Memory B cell (primary cell): ENCODE data around the gene NKAIN4.

Experiments used
- ATAC-seq: fragments of 150-1000 bp; cut with Tn5 transposase; 2 replicates; pipeline ENCODE4 v1.10.0; 2021; ENCODE audit warnings: low read depth, mild to moderate bottlenecking, moderate library complexity
- DNase-seq, 2 donors: peaks; one replicate each; pipeline ENCODE4 v3.0.0; 2022; ENCODE audit warnings: low spot score in 2 of 2
- H3K27ac Mint-ChIP-seq: one replicate; pipeline ENCODE4 v1.8.0; 2022; ENCODE audit warnings: mild to moderate bottlenecking, moderate library complexity, mixed read lengths
- H3K27me3 Mint-ChIP-seq: one replicate; pipeline ENCODE4 v1.8.0; 2022; ENCODE audit warnings: mixed read lengths
- H3K36me3 Mint-ChIP-seq: one replicate; pipeline ENCODE4 v1.8.0; 2022; ENCODE audit warnings: mild to moderate bottlenecking, mixed read lengths
- H3K4me1 Mint-ChIP-seq: one replicate; pipeline ENCODE4 v1.8.0; 2022; ENCODE audit warnings: mixed read lengths
- H3K4me3 Mint-ChIP-seq: one replicate; pipeline ENCODE4 v1.8.0; 2022; ENCODE audit warnings: mild to moderate bottlenecking, moderate library complexity, mixed read lengths
- H3K9me3 Mint-ChIP-seq: one replicate; pipeline ENCODE4 v1.8.0; 2022; ENCODE audit warnings: mixed read lengths

NKAIN4 gene

DNA sequence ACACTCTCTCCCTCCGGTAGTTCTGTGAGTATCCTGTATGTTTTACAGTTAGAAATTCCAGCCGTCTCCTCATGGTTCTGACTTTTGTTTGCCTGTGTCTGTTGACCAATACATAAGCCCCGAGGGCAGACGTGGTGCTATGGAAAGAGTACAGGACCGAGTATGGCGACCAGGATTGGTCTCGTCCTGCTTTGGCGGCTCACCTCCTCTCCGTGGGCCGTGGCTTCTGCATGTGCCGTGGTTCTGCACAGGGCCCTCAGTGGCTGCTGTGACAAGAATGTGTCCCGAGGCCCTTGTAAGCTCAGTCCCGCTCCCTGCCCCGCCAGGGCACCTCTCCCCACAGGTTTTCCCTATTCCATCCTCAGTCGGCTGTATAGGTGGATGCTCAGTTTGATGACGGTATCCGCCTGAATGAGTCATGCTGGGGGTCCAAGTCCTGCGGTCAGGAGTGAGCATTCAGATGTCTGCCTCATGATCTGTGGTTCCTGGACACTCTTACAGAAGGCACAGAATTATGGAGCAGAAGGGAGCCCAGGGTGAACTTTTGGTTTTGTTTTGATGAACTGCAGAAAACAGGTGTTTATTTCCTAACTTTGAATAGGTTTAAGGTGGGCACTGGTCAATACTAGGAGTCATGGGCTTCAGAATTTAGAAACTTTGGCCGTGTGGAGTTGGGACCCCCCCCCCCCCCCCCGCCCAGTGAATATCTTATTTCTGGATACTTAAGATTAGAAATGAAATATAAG, 19.5 kb upstream of the NKAIN4 start:
- Mint-ChIP-seq H3K27ac (peak overlapping the region; percentile 88), H3K4me1 (peaks cover 17% of the 10 kb centered on the region), H3K27me3 (no peaks in the 10 kb centered on the region), H3K4me3 (peak overlapping the region; percentile 94), H3K9me3 (no peaks in the 10 kb centered on the region), H3K36me3 (peaks cover 5% of the 10 kb centered on the region)
- DNase-seq (no peak), ATAC-seq (no peak)

DNA sequence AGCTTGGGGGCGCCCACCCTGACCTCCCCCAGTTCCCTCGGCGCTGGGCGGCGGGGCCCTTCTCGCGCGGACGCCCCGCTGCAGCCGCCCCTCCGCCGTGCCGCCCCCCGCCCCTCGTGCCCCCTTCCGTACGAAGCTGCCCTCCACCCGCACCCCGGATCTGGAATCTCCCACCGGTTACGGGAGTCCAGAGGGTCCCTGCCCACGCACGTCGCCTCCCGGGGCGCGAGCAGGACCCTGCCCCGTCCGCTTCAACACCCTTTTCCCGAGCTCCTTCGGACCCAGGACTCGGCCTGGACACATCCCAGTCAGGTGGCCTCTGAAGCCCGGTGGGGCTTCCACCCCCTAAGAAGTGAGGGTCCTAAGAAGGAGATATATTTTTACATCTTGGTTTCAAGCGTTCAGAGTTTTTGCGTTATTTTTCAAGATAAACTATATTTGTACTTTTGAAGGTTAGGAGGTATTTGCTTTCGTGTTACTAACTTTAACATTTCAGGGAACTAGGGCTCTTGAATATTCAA, 18.9 kb upstream of the NKAIN4 start:
- Mint-ChIP-seq H3K36me3 (peaks cover 5% of the 10 kb centered on the region), H3K9me3 (no peaks in the 10 kb centered on the region), H3K4me3 (peak overlapping the region; percentile 94), H3K4me1 (peaks cover 17% of the 10 kb centered on the region), H3K27ac (peak overlapping the region; percentile 88), H3K27me3 (no peaks in the 10 kb centered on the region)
- no peak for ATAC-seq
- no peak for DNase-seq

DNA sequence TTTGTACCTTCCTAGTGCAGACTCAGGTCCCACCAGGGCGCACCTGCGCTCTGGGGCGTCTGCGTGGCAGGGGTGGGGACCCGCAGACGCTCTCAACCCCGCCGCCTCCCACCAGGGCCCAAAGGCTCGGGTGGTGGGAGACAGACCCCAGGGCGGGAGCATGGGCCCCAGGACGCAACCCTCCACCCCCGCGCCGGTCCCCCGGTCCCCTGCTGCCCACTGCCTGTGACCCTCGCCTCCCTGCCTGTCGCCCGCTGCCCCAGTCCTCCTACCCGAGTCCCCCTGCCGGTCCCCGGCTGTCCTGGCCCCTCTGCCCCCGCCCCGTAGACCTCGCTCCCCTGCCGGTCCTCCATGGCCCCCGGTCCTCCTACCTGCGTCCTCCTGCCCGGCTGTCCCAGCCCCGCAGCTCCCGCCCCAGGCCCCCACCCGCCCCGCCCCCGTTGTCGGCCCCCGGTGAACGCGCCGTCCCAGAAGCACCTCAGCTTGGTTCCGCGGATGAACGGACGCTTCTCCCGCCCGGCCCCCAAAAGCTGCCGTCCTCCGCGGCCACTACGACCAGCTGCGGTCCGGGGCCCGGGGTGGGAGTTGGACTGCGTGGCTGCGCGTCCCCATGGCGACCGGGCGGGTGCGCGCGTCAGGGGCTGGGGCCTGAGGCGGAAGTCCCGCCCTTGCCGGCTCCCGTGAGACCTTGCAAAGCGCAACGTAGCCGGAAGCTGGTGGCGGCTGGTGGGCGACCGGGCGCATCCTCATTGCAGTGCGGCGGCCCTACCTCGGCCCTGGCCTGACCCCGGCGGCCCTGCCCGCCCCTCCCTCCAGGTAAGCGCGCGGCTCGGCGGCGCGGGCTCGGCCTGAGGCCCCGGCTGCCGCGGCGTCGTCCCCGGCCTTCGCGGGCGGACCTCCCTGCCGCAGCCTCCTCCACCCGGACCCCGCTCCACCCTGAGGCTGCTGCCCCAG, 18.1 kb upstream of the NKAIN4 start, which contains the start of gene ARFGAP1:
ARFGAP1 (plus strand) TSS at position 709 of the 954 bp plus-strand sequence. CDS start 2,768 bp downstream, outside the sequence.
- peak within 1 kb of the TSS; percentile 90 for H3K27ac Mint-ChIP-seq

DNA sequence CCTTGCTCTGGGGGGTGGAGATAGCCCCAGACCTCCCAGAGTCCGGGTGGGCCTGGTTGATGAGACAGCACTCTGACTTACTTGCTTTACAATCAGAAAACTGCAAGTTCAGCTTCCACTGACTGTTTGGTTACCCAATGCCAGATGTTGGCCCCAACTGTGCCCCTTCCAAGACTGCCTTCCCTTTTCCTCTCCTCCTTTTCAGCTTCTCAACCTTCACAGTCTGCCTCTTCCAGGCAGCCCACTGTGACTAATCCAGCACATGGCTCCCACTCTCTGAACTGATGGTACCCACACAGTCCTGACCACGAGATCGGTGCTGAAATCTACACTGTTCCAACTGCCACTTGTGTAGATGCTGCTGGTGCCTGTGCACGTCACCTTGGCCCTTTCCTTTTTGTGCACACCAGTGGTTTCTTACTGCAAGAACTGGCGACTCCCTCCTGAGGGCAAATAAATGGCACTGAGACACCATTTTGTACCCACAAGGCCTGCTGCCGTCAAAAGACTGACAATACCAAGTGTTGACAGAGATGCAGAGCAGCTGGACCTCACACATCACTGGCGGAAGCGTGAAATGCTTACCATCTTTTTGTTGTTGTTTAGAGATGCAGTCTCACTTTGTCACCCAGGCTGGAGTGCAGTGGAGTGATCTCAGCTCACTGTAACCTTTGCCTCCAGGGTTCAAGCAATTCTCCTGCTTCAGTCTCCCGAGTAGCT, 16.5 kb upstream of the NKAIN4 start:
- Mint-ChIP-seq H3K4me1 (peaks cover 17% of the 10 kb centered on the region), H3K36me3 (peaks cover under 1% of the 10 kb centered on the region), H3K27ac (no peak overlapping the region), H3K9me3 (no peaks in the 10 kb centered on the region), H3K27me3 (peaks cover 3% of the 10 kb centered on the region), H3K4me3 (no peak overlapping the region)
- DNase-seq (no peak), ATAC-seq (no peak)

More for the DNA sequence above, 18.1 kb upstream of the NKAIN4 start, which contains the start of gene ARFGAP1:
- ATAC-seq: peak; percentile 96
- peak within 1 kb of the TSS; percentile 94 for H3K4me3 Mint-ChIP-seq
- H3K36me3 Mint-ChIP-seq: peaks cover 5% of the 10 kb centered on the region
- H3K4me1 Mint-ChIP-seq: peaks cover 17% of the 10 kb centered on the region
- no peaks in the 10 kb centered on the region for H3K9me3 Mint-ChIP-seq
- H3K27me3 Mint-ChIP-seq: no peaks in the 10 kb centered on the region
- DNase-seq: peak; percentile 85 to 89

DNA sequence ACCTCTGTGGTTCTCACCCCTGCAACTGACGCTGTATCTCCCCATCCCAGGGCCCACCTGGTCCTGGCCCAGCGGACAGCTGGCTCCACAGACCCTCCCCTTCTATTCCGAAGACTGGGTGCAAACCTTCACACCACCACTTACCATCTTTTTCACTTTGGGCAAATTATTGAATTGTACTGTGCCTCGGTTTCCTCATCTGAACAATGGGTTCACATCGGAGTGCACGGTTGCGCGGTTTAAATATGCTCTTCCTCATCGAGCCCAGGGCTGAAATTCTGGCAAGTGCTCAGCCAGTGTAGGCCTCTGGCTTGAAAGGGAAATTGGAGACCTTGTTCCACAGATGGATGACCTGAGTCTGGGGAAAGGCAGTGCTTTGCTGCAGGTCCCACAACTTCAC, 15.5 kb upstream of the NKAIN4 start:
- ATAC-seq: no peak
- no peak for DNase-seq
- Mint-ChIP-seq H3K27me3 (peaks cover 7% of the 10 kb centered on the region), H3K27ac (no peak overlapping the region), H3K4me1 (peaks cover 15% of the 10 kb centered on the region), H3K9me3 (no peaks in the 10 kb centered on the region), H3K36me3 (no peaks in the 10 kb centered on the region), H3K4me3 (no peak overlapping the region)

DNA sequence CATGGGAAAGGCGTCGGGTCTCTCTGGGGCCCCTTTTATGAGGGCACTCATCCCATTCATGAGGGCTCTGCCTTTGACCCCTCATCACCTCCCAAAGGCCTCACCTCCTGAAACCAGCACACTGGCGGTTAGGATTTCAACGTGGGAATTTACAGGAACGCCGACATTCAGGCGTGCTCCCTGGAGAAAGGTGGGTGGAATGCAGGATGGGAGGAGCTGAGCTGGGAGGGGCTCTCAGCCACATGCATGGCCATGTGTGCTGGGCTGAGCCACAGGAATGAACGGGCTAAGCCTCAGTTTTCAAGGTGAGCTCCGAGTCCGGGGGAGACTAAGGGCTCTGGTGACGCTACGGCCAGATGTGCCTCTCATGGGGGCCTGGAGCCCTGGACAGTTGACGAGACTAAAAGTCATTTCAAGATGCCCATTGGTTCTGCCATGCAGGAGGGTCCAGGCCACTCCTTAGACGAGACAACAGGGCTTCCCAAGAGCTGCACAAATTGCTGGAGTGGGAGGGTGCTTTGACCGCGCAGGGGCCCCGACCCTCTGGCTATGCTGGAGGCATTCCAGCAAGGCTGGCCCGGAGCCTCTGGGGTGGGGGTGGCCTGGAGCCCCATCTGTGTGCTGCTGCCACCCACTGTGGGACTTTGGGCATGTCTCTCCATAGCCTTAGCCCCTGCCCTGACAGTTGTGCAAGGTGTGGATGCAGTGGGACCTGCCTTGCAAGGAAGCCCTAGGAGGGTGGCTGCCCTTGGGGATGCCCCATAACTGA, 14.6 kb upstream of the NKAIN4 start:
- Mint-ChIP-seq H3K4me1 (peaks cover 8% of the 10 kb centered on the region), H3K4me3 (no peak overlapping the region), H3K9me3 (no peaks in the 10 kb centered on the region), H3K27me3 (peaks cover 10% of the 10 kb centered on the region), H3K36me3 (peaks cover 2% of the 10 kb centered on the region), H3K27ac (no peak overlapping the region)
- ATAC-seq: no peak
- DNase-seq: no peak

DNA sequence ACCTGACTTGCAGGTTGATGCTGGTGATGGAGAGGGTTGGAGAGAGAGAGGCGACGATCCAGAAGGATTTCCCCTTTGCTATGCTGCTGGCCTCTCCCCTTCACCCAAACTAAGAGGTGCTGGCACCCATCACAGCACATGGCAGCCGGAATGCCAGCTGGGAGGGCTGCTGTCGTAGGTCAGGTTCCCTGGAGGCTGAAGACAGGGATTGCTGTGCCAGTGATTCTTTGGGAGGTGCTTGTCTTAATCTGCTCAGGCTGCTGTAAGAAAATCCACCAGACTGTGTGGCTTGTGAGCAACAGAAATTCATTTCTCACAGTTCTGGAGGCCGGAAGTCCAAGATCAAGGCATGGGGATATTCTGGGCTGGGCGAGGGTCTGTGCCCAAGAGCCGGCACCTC, 14.0 kb upstream of the NKAIN4 start:
- H3K36me3 Mint-ChIP-seq: peaks cover 2% of the 10 kb centered on the region
- H3K27me3 Mint-ChIP-seq: peaks cover 10% of the 10 kb centered on the region
- ATAC-seq (no peak), DNase-seq (no peak)
- no peak overlapping the region for H3K27ac Mint-ChIP-seq
- no peak overlapping the region for H3K4me3 Mint-ChIP-seq
- H3K9me3 Mint-ChIP-seq: no peaks in the 10 kb centered on the region
- H3K4me1 Mint-ChIP-seq: peaks cover 3% of the 10 kb centered on the region

DNA sequence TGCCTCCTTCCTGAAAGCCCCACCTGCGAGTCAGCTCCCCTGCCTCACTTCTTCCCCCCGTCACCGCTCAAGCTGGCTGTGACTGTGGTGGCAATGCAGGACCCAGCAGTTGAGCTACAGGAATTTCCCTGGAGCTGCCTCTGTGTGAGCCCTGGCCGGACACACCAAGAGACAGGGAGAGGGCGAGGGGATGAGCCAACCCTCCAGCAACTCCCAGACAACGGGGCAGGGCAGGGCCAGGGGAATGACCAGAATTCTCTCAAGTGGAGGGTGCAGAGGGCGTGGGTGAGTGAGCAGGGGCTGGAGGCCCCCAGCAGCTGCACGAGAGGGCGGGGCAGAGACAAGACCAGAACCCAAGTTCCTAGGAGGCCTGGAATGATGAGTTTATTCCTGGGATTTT, 13.4 kb upstream of the NKAIN4 start:
- Mint-ChIP-seq H3K4me3 (no peak overlapping the region), H3K9me3 (no peaks in the 10 kb centered on the region), H3K27ac (no peak overlapping the region), H3K36me3 (peaks cover 2% of the 10 kb centered on the region), H3K27me3 (peaks cover 13% of the 10 kb centered on the region), H3K4me1 (peaks cover 3% of the 10 kb centered on the region)
- DNase-seq (no peak), ATAC-seq (no peak)

DNA sequence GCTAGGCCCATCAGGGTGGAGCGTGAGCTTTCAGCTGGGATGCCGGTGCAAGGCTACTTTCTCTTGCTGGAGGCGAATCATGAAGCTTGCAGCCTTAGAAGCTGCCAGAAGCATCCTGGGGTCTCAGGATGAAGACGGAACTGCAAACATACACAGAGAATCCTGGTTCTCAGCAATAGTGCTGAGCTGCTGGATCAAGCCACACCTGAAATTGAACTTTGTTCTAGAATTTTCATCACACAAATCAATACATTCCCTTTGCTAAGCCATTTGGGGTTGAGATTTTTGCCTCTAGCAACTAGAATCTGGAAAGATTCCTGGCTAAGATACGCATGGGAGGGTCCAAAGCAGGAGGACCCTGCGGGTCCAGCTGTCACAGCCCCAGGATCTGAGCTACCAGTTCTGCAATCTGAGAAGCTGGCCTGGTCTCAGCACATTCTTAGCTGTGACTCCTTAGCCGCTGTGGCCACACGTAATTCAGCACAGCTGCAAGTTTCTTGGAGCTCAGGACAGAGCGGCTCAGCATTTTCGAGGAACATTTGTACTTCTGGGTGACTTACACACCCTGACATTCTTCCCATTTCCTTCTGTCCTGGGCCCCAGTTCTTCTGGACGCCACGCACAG, 11.7 kb upstream of the NKAIN4 start:
- Mint-ChIP-seq H3K4me1 (peaks cover 3% of the 10 kb centered on the region), H3K27me3 (peaks cover 18% of the 10 kb centered on the region), H3K9me3 (no peaks in the 10 kb centered on the region), H3K36me3 (peaks cover 2% of the 10 kb centered on the region), H3K27ac (no peak overlapping the region), H3K4me3 (no peak overlapping the region)
- ATAC-seq: no peak
- DNase-seq: no peak

DNA sequence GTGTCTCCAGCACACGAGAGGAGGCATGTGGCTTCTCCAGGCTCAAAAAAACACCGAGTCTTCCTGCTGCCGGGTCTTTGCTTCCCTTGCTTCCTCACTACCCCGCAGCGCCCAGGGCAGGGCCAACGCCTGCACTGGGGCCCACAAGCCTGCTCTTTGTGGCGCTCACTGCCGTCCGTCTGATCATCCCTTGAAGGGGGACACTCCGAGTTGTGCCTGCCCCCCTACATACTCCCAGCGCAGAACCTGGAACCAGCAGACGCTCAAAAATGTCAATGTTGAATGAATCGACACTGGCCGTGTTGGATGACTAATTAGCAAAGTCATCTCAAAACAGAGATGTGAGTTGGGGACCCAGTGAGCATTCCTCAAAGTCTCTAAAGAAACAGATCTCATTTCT, 10.3 kb upstream of the NKAIN4 start:
- Mint-ChIP-seq H3K36me3 (peaks cover 2% of the 10 kb centered on the region), H3K27me3 (peaks cover 26% of the 10 kb centered on the region), H3K4me1 (peaks cover 3% of the 10 kb centered on the region), H3K9me3 (no peaks in the 10 kb centered on the region), H3K4me3 (no peak overlapping the region), H3K27ac (no peak overlapping the region)
- no peak for DNase-seq
- ATAC-seq: no peak

DNA sequence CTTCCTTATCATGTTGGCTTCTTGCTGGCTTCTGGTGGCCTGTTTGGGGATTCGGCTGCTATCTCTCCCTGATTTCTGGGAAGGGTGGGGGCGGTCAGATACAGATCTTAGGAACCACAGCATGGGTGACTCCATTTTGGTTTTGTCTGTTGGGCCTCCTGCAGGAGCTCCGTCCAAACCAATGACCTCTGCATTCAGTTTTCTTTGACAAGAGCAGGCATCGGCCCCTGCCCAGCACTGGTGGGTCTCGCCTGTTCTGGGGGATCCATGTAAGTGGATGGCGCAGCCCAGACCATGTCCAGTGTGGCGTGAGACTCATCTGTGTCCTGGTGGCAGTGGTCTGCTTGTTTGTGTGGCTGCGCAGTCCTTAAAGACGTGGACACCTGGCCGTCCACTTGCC, 9.7 kb upstream of the NKAIN4 start:
- DNase-seq (no peak), ATAC-seq (no peak)
- peaks cover 2% of the 10 kb centered on the region for H3K36me3 Mint-ChIP-seq
- H3K9me3 Mint-ChIP-seq: no peaks in the 10 kb centered on the region
- H3K27me3 Mint-ChIP-seq: peaks cover 29% of the 10 kb centered on the region
- peaks cover 3% of the 10 kb centered on the region for H3K4me1 Mint-ChIP-seq
- no peak overlapping the region for H3K27ac Mint-ChIP-seq
- H3K4me3 Mint-ChIP-seq: no peak overlapping the region

DNA sequence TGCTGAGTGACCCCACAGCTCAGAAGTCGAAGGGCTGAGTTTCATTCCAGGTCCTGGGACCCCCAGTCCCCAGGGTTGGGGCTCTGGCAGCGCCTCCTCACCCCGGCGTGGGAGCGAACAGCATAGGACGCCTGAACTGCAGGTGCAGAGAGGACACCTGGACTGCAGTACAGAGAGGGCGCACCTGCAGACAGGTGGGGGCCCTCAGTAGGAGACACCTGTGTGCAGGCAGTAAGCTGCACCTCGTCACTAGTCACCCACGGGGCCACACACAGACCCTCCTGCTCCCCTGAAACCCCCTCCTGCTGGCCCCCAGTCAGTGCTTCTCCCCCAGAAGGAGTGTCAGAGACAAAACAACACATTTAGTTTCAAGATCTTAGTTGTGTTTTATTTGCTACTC, 8.6 kb upstream of the NKAIN4 start:
- H3K9me3 Mint-ChIP-seq: no peaks in the 10 kb centered on the region
- ATAC-seq (no peak), DNase-seq (no peak)
- peaks cover 3% of the 10 kb centered on the region for H3K4me1 Mint-ChIP-seq
- no peak overlapping the region for H3K4me3 Mint-ChIP-seq
- no peak overlapping the region for H3K27ac Mint-ChIP-seq
- peaks cover 2% of the 10 kb centered on the region for H3K36me3 Mint-ChIP-seq
- H3K27me3 Mint-ChIP-seq: peaks cover 29% of the 10 kb centered on the region
